Measurements from ENCODE around the gene CNPPD1.

CNPPD1 gene

GRCh38 chr2:219176818-219177551 lies at the start of gene CNPPD1:
Gene CNPPD1, minus strand, starts transcription at chr2:219176925. Its CDS starts 97 bp downstream, at chr2:219176828.
- peak; percentile 88 for DNase-seq (ENCODE audit: low spot score)

GRCh38 chr2:219225350-219225749 lies 48.6 kb upstream of the CNPPD1 start:
- no peak for DNase-seq (ENCODE audit: low spot score)

- DNase-seq (ENCODE audit: low spot score) = no peak
Measured at GRCh38 chr2:219223831-219224610, 47.3 kb upstream of the CNPPD1 start.

GRCh38 chr2:219221957-219222518 lies 45.3 kb upstream of the CNPPD1 start:
- DNase-seq (ENCODE audit: low spot score) = no peak

GRCh38 chr2:219220652-219221402 lies 44.1 kb upstream of the CNPPD1 start:
- no peak for DNase-seq (ENCODE audit: low spot score)

- no peak for DNase-seq (ENCODE audit: low spot score)
Measured at GRCh38 chr2:219219784-219220532, 43.2 kb upstream of the CNPPD1 start.

GRCh38 chr2:219218732-219219701 lies 42.3 kb upstream of the CNPPD1 start, which contains the start of gene ABCB6:
Gene ABCB6, minus strand, starts transcription at chr2:219218958. Its CDS starts 285 bp downstream, at chr2:219218673.
- peak; percentile 95 for DNase-seq (ENCODE audit: low spot score)

GRCh38 chr2:219218217-219218731 lies 41.5 kb upstream of the CNPPD1 start:
- peak; percentile 83 for DNase-seq (ENCODE audit: low spot score)

GRCh38 chr2:219216535-219216915 lies 39.8 kb upstream of the CNPPD1 start:
- DNase-seq (ENCODE audit: low spot score) = no peak

GRCh38 chr2:219215871-219216534 lies 39.3 kb upstream of the CNPPD1 start:
- DNase-seq (ENCODE audit: low spot score) = no peak

- no peak for DNase-seq (ENCODE audit: low spot score)
Measured at GRCh38 chr2:219214786-219215185, 38.1 kb upstream of the CNPPD1 start.

GRCh38 chr2:219214141-219214540 lies 37.4 kb upstream of the CNPPD1 start:
- DNase-seq (ENCODE audit: low spot score) = no peak

- no peak for DNase-seq (ENCODE audit: low spot score)
Measured at GRCh38 chr2:219213486-219214071, 36.9 kb upstream of the CNPPD1 start.

GRCh38 chr2:219213026-219213415 lies 36.3 kb upstream of the CNPPD1 start:
- DNase-seq (ENCODE audit: low spot score) = no peak

- no peak for DNase-seq (ENCODE audit: low spot score)
Measured at GRCh38 chr2:219210886-219211362, 34.2 kb upstream of the CNPPD1 start.

GRCh38 chr2:219210196-219210885 lies 33.6 kb upstream of the CNPPD1 start:
- DNase-seq (ENCODE audit: low spot score) = no peak

- no peak for DNase-seq (ENCODE audit: low spot score)
Measured at GRCh38 chr2:219209236-219210195, 32.8 kb upstream of the CNPPD1 start.

All from AG08396 (cell line).